HCT116 (cell line): ENCODE data around the gene ZBTB49. TPM values are rescaled to one million over a fixed set of nuclear protein-coding genes. Genes with fewer than 3 reads are reported as not detected.

Source experiments
- ATAC-seq: fragments of 200-7000 bp; cut with Tn5 transposase; 2 replicates; pipeline ENCODE4 v1.9.1; 2020; ENCODE audit warnings: mild to moderate bottlenecking, moderate library complexity
- BruUV-seq: library from RNA; stranded (reverse); fragments of 400-500 nt; replicated peaks from 2 replicates; lab custom pipeline; 2021; lab: Mats Ljungman, UMichigan
- CTCF ChIA-PET: fragments of 300-600 bp; sonication (Branson Sonifier 250); formaldehyde crosslinking; loops from one replicate; lab custom pipeline; 2021; ENCODE audit warnings: antibody characterized with exemption; lab: Charles Lee
- POLR2A ChIA-PET: fragments of 300-600, 350-600 bp; sonication (Branson Sonifier 250); formaldehyde crosslinking; loops from one replicate; lab custom pipeline; 2021; ENCODE audit warnings: antibody characterized with exemption; lab: Charles Lee
- RAD21 ChIA-PET, 2 experiments: fragments of 300-600 bp; sonication (Branson Sonifier 250); formaldehyde crosslinking; loops; one replicate each; lab custom pipeline; 2023; ENCODE audit warnings: low total read pairs in 2 of 2; ENCODE audit not compliant: uncharacterized antibody in 2 of 2, unreplicated experiment in 2 of 2, low non-redundant PET in 1 of 2; lab: Charles Lee
- DNase-seq: peaks from one replicate; pipeline ENCODE4 v3.0.0-alpha.2; 2010; ENCODE audit warnings: low read depth, low spot score
- H2AFZ ChIP-seq: fragments of 200-600 bp; shearing (Covaris generic), sonication (generic); 2 replicates; pipeline ENCODE4 v1.6.1; 2017; ENCODE audit warnings: low read depth, mixed run types, mixed read lengths, antibody characterized with exemption, low read length; ENCODE audit not compliant: poor library complexity, severe bottlenecking
- H3K27ac ChIP-seq: 2 replicates; pipeline ENCODE4 v1.5.1; 2012; ENCODE audit warnings: low read depth, low read length
- H3K27me3 ChIP-seq: fragments of 200-600 bp; sonication (generic); 2 replicates; pipeline ENCODE4 v1.6.1; 2016; ENCODE audit warnings: mixed run types, low read length, mixed read lengths; ENCODE audit not compliant: insufficient read depth
- H3K36me3 ChIP-seq, 2 experiments: fragments of 200-500 bp in 1 of 2; fragments of 200-600 bp in 1 of 2; sonication (Bioruptor generic) in 1 of 2; sonication (generic) in 1 of 2; 2 replicates each; pipeline versions ENCODE4 v1.5.1 to v1.6.1; 2014 to 2016; ENCODE audit warnings: low read length in 2 of 2, inconsistent platforms in 1 of 2, mixed read lengths in 1 of 2, mixed run types in 1 of 2; ENCODE audit not compliant: insufficient read depth in 2 of 2, control insufficient read depth in 1 of 2
- H3K4me1 ChIP-seq, 2 experiments: fragments of 200-600 bp in 1 of 2; sonication (generic) in 1 of 2; 2 replicates each; pipeline versions ENCODE4 v1.5.1 to v1.6.1; 2012 to 2017; ENCODE audit warnings: low read length in 2 of 2, inconsistent platforms in 1 of 2, mild to moderate bottlenecking in 1 of 2, mixed read lengths in 1 of 2, mixed run types in 1 of 2, moderate library complexity in 1 of 2; ENCODE audit not compliant: insufficient read depth in 2 of 2, control insufficient read depth in 1 of 2
- H3K4me2 ChIP-seq: fragments of 200-600 bp; sonication (generic); 2 replicates; pipeline ENCODE4 v1.6.1; 2017; ENCODE audit warnings: mixed run types, low read length, mixed read lengths
- H3K4me3 ChIP-seq, 2 experiments: fragments of 200-600 bp in 1 of 2; sonication (generic) in 1 of 2; replicated peaks in 1 of 2; 2 replicates each; pipeline ENCODE4 v1.5.1; 2011 to 2016; ENCODE audit warnings: low read length in 2 of 2, control low read depth in 1 of 2, low read depth in 1 of 2, mild to moderate bottlenecking in 1 of 2, mixed read lengths in 1 of 2, mixed run types in 1 of 2
- H3K79me2 ChIP-seq: fragments of 200-600 bp; sonication (generic); 2 replicates; pipeline ENCODE4 v1.6.1; 2017; ENCODE audit warnings: mild to moderate bottlenecking, mixed run types, low read length, moderate library complexity, mixed read lengths; ENCODE audit not compliant: insufficient read depth
- H3K9ac ChIP-seq: fragments of 200-600 bp; sonication (generic); 2 replicates; pipeline ENCODE4 v1.6.1; 2016; ENCODE audit warnings: low read length, mixed read lengths
- H3K9me2 ChIP-seq: fragments of 200-600 bp; sonication (generic), shearing (Covaris generic); 2 replicates; pipeline ENCODE4 v1.6.1; 2017; ENCODE audit warnings: mixed run types, mild to moderate bottlenecking, moderate library complexity; ENCODE audit not compliant: insufficient read depth
- H3K9me3 ChIP-seq, 2 experiments: fragments of 200-500 bp in 1 of 2; fragments of 200-600 bp in 1 of 2; sonication (Bioruptor generic) in 1 of 2; sonication (generic) in 1 of 2; 2 replicates each; pipeline ENCODE4 v1.6.1; 2014 to 2017; ENCODE audit warnings: low read length in 2 of 2, mixed read lengths in 2 of 2, inconsistent platforms in 1 of 2, low read depth in 1 of 2, mild to moderate bottlenecking in 1 of 2, mixed run types in 1 of 2, moderate library complexity in 1 of 2; ENCODE audit not compliant: control insufficient read depth in 1 of 2, insufficient read depth in 1 of 2
- H4K20me1 ChIP-seq: fragments of 200-600 bp; sonication (generic), shearing (Covaris generic); 2 replicates; pipeline ENCODE4 v1.6.1; 2017; ENCODE audit warnings: mixed run types, mild to moderate bottlenecking, moderate library complexity; ENCODE audit not compliant: insufficient read depth
- ATF3 ChIP-seq: IDR thresholded peaks from 2 replicates; pipeline ENCODE4 v1.6.1; 2012
- CBX3 ChIP-seq: IDR thresholded peaks from 2 replicates; pipeline ENCODE4 v1.6.1; 2012; ENCODE audit warnings: low read depth
- EGR1 ChIP-seq: IDR thresholded peaks from 2 replicates; pipeline ENCODE4 v1.6.1; 2012; ENCODE audit warnings: low read depth
- ELF1 ChIP-seq: IDR thresholded peaks from 2 replicates; pipeline ENCODE4 v1.6.1; 2012; ENCODE audit warnings: low read depth, borderline replicate concordance
- EZH2 ChIP-seq: fragments of 200-600 bp; sonication (generic); IDR thresholded peaks from 2 replicates; pipeline ENCODE4 v1.6.1; 2017; ENCODE audit warnings: antibody characterized with exemption, mixed run types
- EZH2phosphoT487 ChIP-seq: fragments of 200-600 bp; IDR thresholded peaks from 2 replicates; pipeline ENCODE4 v1.6.1; 2018; ENCODE audit warnings: antibody characterized with exemption, borderline replicate concordance
- FOSL1 ChIP-seq: IDR thresholded peaks from 2 replicates; pipeline ENCODE4 v1.6.1; 2012; ENCODE audit warnings: low read depth
- JUND ChIP-seq: IDR thresholded peaks from 2 replicates; pipeline ENCODE4 v1.6.1; 2012
- POLR2A ChIP-seq: IDR thresholded peaks from 2 replicates; pipeline ENCODE4 v1.7.0; 2011; ENCODE audit warnings: borderline replicate concordance; ENCODE audit not compliant: insufficient read depth, insufficient read length; ENCODE audit errors: extremely low read depth
- POLR2AphosphoS5 ChIP-seq: IDR thresholded peaks from 2 replicates; pipeline ENCODE4 v1.6.1; 2011; ENCODE audit warnings: mild to moderate bottlenecking, low read depth, low read length, moderate library complexity
- RAD21 ChIP-seq: IDR thresholded peaks from 2 replicates; pipeline ENCODE4 v1.6.1; 2012; ENCODE audit warnings: low read depth, mild to moderate bottlenecking
- SIN3A ChIP-seq: IDR thresholded peaks from 2 replicates; pipeline ENCODE4 v1.6.1; 2012; ENCODE audit warnings: low read depth
- SP1 ChIP-seq: IDR thresholded peaks from 2 replicates; pipeline ENCODE4 v1.6.1; 2012; ENCODE audit warnings: low read depth
- SRF ChIP-seq: IDR thresholded peaks from 2 replicates; pipeline ENCODE4 v1.6.1; 2012; ENCODE audit warnings: low read depth
- TCF7L2 ChIP-seq: IDR thresholded peaks from 2 replicates; pipeline ENCODE4 v1.7.0; 2011; ENCODE audit warnings: borderline replicate concordance, inconsistent platforms; ENCODE audit not compliant: insufficient read depth, insufficient read length; ENCODE audit errors: extremely low read depth
- YY1 ChIP-seq: IDR thresholded peaks from 2 replicates; pipeline ENCODE4 v1.6.1; 2011; ENCODE audit warnings: low read length, low read depth, moderate library complexity, mild to moderate bottlenecking; ENCODE audit not compliant: insufficient replicate concordance; ENCODE audit errors: extremely low read depth
- ZBTB33 ChIP-seq: IDR thresholded peaks from 2 replicates; pipeline ENCODE4 v1.6.1; 2011; ENCODE audit warnings: mild to moderate bottlenecking, low read length, moderate library complexity; ENCODE audit not compliant: insufficient replicate concordance; ENCODE audit errors: extremely low read depth
- ZNF274 ChIP-seq: fragments of 200-500 bp; sonication (Bioruptor generic); IDR thresholded peaks from 2 replicates; pipeline ENCODE4 v1.6.1; 2014; ENCODE audit warnings: mild to moderate bottlenecking, low read depth, low read length, inconsistent platforms
- intact Hi-C: fragments of 100-400 bp; cut with micrococcal nuclease; formaldehyde crosslinking; loops from 2 replicates; pipeline ENCODE4 v1.10.0; 2022
- total RNA-seq: library from RNA; stranded (reverse); gene quantifications from one replicate; pipeline ENCODE4 v1.2.1, GENCODE V29; 2021; ENCODE audit not compliant: unreplicated experiment
- TF ChIP-seq, protein P1 (sequence below), 3 experiments: fragments of 200-600 bp in 1 of 3; sonication (generic) in 1 of 3; IDR thresholded peaks in 2 of 3; conservative IDR thresholded peaks in 1 of 3; 2 replicates each; pipeline ENCODE4 v1.5.1; 2012 to 2017; ENCODE audit warnings: low read depth in 2 of 3, low read length in 2 of 3, antibody characterized with exemption in 1 of 3, borderline replicate concordance in 1 of 3, control low read depth in 1 of 3, mild to moderate bottlenecking in 1 of 3, mixed read lengths in 1 of 3, mixed run types in 1 of 3, moderate library complexity in 1 of 3; ENCODE audit not compliant: insufficient read depth in 1 of 3

The ZBTB49 gene
- total RNA-seq, 1 experiment from 2014 or later: 3.9 TPM

DNA sequence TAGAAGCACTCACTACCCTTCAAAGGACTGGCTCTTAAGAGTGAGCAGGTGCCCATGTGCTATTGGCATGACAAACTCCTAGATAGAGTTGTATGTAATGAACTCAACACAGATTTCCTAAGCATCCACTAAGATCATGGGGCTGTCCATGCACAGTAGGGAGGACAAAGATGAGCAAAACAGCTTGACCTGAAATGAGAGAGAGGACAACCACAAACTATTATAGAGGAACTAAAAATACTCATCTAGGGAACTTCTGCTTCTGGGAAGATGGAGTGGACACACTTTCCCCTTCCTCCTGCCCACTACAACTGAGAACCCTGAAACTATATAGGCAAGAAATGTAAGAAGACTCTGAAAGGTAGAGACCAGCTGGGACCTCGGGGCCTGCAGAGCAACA, 21.3 kb upstream of the ZBTB49 start:
- Histone ChIP-seq H4K20me1 (no peaks in the 10 kb centered on the region), H2AFZ (no peak overlapping the region), H3K4me3 (no peak overlapping the region), H3K36me3 (peaks cover 38 to 45% of the 10 kb centered on the region in 2 experiments)
- RAD21 ChIA-PET: no interaction called here
- BruUV-seq: no TSS peak
- no peak for TF ChIP-seq ATF3
- no peak for TF ChIP-seq YY1
- no peak for TF ChIP-seq ZNF274
- no peak for TF ChIP-seq SIN3A
- TF ChIP-seq POLR2A: no peak
- no peak for TF ChIP-seq EGR1
- no peak for TF ChIP-seq RAD21
- no peak for TF ChIP-seq ELF1
- no peak for TF ChIP-seq EZH2
- TF ChIP-seq, protein P1, sequence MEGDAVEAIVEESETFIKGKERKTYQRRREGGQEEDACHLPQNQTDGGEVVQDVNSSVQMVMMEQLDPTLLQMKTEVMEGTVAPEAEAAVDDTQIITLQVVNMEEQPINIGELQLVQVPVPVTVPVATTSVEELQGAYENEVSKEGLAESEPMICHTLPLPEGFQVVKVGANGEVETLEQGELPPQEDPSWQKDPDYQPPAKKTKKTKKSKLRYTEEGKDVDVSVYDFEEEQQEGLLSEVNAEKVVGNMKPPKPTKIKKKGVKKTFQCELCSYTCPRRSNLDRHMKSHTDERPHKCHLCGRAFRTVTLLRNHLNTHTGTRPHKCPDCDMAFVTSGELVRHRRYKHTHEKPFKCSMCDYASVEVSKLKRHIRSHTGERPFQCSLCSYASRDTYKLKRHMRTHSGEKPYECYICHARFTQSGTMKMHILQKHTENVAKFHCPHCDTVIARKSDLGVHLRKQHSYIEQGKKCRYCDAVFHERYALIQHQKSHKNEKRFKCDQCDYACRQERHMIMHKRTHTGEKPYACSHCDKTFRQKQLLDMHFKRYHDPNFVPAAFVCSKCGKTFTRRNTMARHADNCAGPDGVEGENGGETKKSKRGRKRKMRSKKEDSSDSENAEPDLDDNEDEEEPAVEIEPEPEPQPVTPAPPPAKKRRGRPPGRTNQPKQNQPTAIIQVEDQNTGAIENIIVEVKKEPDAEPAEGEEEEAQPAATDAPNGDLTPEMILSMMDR (IDR thresholded peaks at IDR 0.05 in 2 of 3, conservative IDR thresholded peaks at IDR 0.05 in 1 of 3; ENCODE audit: borderline replicate concordance in 1 of 3, insufficient read depth in 1 of 3, low read depth in 2 of 3, low read length in 2 of 3): no peak
- TF ChIP-seq TCF7L2: no peak
- no peak for TF ChIP-seq CBX3
- TF ChIP-seq JUND: no peak
- no peak for TF ChIP-seq EZH2phosphoT487
- TF ChIP-seq ZBTB33: no peak
- TF ChIP-seq SRF: no peak
- no peak for TF ChIP-seq POLR2AphosphoS5
- no peak for TF ChIP-seq FOSL1
- TF ChIP-seq SP1: no peak
- TF ChIP-seq, all 23 proteins: peak for 0
- Histone ChIP-seq H3K9me3 (no peaks in the 10 kb centered on the region), H3K4me2 (no peak overlapping the region), H3K27me3 (no peaks in the 10 kb centered on the region), H3K27ac (no peak overlapping the region), H3K9me2 (no peaks in the 10 kb centered on the region), H3K79me2 (no peaks in the 10 kb centered on the region), H3K9ac (no peak overlapping the region), H3K4me1 (no peaks in the 10 kb centered on the region)
- CTCF ChIA-PET: no interaction called here
- DNase-seq: no peak
- POLR2A ChIA-PET: interaction anchor here (1.3 kb wide), 1 partner anchor 17 kb away, joined by 3 read pairs; no protein-coding TSS in a partner anchor
- no peak for ATAC-seq
- intact Hi-C loops: no loop called here
